Ramos (cell line): ENCODE measurements around the gene KRT35.

Experiments used
- in situ Hi-C: fragments of 300-500 bp; cut with MboI; formaldehyde crosslinking; loops from one replicate; pipeline ENCODE4 v1.14.3; 2022; ENCODE audit warnings: low sequenced_read_pairs; ENCODE audit not compliant: unreplicated experiment

KRT35 gene

DNA sequence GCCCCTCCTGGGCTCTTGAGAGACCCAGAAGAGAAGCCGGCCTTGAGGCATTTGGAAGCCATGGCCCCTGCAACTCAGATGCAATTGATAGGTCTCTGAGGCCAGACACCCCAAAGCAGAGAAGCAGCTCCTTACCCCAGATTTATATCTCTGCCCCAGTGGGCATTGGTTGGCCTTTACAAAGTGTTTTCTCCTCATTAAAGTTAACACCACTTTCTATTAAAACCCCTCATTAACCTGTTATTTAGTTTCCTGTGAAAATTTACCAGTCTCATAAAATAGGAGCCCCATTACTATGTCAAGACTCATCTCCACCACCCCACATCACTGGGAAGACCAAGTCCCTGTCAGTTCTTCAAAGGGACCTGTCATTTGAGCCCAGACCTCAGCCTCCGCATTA is at the start of gene KRT35:
Gene KRT35, minus strand, starts transcription at position 116 of the 400 bp plus-strand sequence. Its CDS starts 54 bp downstream, at position 62.
- in situ Hi-C loops = no loop called here

DNA sequence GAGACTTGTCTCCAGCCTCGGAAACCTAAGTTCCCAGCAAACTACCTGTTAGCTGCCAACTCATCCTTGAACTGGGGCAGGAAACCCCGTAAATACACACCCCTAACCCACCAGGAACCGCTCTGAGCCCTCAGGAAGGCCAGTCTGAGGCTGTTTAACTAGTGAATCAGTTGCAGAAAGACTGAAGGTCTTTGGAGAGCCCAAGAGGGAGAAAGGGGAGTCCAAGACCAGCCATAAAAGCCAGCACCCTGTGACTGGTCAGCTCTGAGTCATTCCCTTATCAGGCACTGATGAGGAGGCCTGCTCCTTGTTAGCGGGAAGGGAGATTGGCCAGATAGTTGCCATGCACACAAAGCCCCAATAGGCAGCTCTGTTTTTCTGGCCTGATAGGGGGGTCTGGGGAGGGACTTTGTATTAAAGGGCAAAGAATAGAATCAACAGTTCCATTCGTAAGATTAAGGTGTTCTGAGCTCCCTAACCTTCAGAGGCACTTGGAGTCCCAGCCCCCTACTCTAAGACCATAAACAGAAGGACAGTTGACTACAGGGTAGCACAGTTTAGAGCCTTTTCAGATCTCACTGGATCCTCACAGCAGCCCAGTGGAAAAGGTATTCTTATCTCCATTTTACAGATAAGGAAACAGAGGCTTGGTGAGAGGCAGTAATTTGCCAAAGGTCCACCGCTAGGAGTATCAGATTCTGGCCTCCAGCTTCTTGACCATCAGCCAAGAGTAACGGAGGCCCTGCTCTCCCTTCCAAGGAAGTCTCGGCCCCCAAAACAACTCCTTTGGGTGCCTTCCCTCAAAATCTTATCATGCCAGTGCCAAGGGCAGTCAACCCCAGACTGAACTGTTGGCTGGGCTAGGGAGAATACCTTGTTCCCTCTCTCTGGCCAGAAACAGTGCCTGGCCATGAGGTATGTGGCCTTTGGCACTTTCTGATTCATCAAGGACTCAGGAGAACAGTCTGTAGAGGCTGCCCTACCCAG is 49.4 kb upstream of the KRT35 start:
- in situ Hi-C loops = no loop called here

DNA sequence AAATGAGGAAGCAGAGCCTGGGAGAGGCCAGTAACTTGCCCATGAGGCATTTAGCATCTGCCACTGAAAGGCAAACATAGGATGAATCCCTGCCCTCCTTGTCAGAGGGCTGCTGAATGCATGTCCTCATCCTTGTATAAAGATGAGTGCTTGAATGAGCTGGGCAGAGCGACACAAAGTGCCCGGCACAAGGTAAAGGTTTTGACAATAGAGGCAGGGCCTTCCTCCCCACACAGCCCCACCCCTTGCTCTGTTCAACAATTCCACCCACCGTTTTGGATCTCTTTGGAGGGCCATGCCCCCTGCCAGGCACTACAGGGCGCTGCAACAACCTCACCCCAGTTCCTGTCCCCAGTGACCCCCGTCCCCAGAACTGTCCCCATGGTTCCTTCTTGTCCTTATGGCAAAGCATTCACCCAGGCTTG is 48.6 kb upstream of the KRT35 start:
- in situ Hi-C loops = no loop called here

DNA sequence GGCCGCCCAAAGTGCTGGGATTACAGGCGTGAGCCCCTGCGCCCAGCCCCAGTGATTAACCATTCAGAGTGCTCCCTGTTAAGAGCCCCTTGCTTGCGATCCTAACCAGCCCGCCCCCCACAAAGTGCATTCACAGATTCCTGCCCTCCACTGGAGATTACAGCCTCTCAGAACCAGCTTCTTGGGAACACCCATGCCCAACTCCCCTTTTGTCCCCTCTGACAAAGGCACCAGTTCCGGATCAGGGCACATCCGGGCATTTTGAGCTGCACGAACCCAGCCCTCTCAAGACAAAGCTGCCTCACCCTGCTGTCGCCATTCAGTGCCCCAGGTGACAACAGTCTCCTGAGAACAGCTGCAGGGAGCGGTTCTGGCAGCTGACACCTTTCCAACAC is 48.0 kb upstream of the KRT35 start:
- in situ Hi-C loops = no loop called here

DNA sequence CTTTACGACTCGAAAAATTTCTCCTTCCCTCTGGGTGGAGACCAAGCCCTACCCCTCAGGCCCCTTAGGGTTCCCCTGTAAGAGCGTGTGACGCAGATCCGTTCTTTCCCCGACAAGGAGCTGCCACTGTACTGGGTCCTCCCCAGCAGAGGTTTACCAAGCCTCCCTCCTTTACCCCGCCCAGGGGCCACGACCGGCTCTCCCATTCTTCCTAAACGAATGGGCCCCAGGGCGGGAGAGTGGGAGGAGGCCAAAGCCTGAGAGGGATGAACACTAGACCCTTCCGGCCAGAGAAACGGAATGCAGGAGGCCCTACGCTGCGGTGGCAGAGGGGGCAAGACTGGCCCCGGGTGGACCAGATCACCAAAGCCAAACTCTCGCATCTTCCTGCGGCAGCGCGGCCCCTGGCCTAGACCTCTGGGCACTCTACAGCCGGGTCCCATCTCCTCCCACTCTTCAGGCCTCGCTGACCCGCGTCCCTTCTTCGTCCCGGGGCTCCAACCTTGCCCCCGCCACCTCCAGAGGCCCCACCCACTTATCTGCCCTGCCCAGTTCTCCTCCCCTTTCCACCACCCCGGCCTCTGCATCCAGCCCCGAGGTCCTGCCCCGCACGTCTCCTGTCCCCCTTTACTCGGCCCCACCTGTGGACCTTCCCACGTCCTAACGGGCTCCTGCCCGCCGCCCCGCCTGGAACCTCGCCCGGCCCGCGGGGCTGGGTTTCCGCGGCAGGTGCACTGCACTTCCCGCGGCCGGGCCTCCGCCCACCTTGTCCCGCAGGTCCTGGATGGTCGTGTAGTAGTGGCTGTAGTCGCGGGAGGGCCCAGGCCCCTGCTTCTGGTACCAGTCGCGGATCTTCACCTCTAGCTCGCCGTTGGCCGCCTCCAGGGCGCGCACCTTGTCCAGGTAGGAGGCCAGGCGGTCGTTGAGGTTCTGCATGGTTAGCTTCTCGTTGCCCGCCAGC is 46.4 kb upstream of the KRT35 start:
- in situ Hi-C loops = no loop called here

DNA sequence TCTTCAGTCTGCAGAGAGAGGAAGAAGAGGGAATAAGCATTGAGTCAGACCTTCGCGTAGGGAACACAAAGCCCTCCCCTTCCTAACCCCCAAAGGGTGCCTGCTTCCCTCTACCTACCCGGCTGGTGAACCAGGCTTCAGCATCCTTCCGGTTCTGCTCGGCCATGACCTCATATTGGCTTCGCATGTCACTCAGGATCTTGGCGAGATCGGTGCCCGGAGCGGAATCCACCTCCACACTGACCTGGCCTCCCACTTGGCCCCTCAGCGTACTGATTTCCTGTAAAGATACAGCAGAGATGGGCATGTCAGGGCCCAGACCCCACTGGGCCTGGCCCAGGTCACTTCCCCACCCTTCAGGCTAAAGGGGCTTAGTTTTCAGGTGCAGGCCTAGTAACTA is 43.3 kb upstream of the KRT35 start:
- in situ Hi-C loops = no loop called here

DNA sequence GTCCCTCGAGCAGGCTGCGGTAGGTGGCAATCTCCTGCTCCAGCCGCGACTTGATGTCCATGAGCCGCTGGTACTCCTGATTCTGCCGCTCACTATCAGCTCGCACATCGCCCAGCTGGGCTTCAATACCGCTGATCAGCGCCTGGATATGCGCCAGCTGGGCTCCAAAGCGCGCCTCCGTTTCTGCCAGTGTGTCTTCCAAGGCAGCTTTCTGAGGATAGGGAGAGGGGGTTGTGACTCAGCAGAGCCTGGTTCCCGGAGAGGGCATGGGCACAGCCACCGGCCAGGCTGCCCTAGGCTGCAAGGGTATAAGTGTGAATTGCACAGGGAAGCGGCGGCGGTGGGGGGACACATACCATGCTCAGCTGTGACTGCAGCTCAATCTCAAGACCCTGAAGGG is 42.8 kb upstream of the KRT35 start:
- in situ Hi-C loops = no loop called here

DNA sequence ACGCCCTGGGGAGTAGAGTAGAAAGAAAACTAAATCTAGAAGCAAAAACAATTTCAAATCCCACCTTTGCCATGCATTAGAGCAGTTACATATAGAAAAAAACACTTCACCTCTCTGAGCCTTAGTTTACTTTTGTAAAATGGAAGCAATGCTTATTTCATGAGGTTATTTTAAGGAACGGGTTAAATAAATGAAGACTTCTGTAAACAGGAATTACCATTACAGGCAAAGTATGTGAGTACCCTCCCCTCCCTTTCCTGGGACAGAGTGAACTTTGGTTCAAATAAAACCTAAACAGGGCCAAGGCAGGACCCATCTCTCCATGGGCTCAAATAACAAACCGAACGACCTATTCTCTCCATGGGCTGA is 42.3 kb upstream of the KRT35 start:
- in situ Hi-C loops = no loop called here

DNA sequence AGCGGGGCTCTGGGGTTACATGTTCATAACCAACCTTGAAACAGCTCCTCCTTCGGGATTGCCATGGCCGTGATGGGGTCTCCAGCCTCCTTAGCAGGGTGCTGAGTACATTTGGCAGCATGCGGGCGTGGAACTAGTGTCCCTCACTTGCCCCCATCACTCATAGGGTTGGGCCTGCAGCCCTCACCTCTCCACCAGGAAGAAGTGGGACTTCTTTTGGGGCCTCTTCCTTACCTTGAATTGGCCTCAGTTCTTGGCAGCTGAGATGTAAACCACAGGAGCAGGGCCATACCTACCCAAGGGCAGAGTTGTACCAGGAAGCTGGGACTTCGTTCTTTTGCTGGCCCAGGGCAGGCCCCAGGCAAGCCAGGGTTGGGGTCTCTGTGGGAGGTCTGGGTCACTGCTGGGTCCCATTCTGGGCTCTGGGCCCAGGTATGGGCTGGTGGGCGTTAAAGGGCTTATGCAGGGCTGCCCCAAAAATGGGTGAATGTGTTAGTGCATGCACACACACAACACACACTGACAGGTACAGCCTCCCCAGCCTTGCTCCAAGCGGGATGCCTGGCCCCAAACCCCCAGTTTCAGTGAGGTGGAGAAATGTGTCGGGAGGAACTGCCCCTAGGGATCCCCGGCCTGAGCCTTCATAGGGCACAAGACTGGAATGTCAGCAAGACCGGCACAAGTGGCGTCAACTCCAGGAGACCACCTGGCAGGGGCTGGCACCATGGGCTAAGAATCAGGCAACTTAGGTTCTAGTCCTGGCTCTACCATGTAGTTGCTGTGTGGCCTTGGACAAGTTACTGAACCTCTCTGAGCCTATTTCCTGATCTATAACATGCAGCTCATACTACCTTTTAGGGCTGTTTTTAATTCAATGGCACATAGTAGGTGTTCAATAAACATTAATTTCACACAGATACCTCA is 41.6 kb upstream of the KRT35 start:
- in situ Hi-C loops = no loop called here

DNA sequence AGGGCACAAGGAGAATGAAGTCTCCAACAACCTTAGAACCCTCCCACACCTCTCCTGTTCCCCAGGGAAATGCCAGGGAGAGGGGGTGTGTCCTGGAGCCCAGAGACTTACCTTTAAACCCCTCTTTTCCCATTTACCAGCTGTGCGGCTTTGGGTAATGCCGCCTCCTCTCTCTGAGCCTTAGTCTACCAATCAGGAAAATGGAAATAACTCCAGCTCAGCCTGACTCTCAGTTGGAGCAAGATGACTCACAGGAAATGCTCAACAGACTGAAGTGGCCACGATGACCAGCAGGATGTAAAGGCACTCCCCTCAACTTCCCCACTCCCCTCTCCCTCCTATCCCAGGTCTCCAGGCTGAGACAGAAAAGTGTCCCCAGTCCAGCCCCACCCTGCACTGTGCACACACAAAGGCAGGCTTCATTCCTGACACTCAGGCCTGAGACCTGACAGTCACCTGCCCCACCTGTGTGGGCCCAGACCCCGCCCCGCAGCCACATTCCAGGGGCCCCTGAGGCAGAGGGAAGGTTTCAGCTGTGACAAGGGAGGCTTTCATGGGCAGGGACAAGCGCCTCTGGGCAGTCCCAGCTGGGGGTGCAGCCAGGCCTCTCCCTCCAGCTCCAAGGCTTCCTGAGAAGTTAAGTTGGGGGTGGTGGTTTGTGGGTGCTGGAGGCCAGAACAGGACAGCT is 40.8 kb upstream of the KRT35 start:
- in situ Hi-C loops = no loop called here

DNA sequence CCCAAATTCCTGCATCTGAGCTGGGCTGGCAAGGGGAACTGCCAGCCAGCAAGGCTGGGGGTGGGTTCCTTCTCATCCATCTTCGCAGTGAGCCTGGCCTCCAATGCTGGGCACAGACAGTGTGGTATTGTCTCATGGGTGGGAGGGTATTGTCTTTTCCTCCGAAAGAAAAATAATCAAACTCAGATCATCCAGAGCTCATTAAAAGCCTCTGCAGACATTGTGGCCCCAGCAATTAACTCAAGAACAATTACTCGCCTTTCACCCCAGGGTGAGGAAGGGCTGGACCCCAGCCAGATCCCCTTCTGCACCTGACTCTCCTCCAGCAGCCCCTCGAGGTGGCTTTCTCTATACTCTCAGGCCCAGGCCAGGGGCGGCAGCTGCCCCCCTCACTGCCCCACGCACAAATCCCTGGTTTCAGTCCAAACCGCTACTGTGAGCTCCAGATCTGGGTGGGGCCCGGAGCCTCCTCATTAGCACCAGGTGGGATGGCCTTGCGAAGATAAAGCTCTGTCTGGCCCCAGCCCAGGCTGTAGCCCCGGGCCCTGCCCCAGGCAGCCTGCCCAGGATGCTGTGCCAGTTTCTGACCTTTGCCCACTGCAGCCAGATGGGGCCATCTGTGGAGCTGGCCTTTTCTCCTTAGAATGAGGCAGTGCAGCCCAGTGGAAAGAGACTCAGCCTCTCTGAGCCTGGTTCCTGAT is 40.0 kb upstream of the KRT35 start:
- in situ Hi-C loops = no loop called here

DNA sequence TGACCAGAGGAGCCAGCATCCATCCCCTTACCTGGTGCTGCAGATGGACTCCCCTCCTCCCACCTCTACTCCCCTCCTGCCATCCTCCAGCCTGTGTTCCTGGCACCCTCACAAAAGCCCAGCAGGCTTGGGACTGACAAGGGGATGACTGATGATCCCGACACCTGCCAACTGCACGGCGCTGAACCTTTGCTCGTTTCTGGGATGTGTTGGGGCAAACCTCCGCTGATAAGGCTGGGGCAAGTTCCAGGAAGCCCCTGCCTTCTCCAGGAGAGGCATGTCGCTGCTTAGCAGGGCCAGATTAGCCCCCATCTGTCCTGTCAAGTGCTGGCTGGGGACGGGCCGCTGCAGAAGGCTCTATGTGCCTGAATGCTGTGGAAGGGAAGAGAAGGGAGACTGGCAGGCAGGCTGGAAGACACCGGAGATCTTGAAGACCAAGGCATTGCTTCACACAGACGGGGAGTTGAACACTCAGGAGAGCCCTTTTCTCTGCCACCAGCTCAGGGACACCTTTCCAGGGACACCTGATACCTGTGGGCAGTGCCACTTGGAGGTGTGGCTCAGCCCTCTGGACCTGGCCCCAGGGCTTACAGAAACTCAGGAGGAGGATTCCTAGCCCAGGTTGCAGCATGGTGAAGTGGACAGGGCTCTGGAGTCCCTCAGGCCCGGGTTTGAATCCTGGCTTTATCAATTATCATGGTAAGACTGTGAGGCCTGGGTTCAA is 38.7 kb upstream of the KRT35 start:
- in situ Hi-C loops = no loop called here

DNA sequence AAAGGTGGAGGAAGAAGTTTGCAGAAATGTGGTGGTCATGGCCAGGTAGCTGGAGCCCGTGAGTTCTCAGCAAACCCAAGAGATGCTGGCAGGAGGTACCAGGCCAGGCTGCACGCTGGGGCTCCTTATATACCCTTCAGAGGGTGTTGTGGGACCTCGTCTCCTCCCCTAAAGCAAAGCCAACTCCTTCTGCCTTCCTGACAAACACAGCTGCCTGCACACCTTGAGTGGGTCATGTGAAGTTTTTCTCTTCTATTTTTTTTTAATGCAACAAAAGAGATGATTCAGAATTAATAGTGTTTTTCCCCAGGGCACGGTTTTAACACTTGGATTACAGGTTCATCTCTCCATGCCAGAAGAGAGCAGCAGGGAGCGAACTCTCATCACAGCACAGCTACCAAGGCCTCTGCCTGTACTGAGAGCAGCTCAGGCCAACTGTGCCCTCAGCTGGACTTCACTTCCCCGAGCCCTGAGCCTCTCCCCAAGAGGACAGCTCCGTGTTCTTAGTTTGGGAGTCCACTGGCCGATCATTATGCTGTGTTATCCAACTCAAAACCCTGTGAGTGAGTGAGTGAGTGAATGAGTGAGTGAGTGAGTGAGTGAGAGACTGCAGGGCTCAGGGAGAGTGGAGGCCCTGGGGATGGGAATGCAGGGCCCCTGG is 38.0 kb upstream of the KRT35 start, which contains the start of gene KRT15:
Gene KRT15, minus strand, starts transcription at position 102 of the 661 bp plus-strand sequence. Its CDS starts 63 bp downstream, at position 39.
- in situ Hi-C loops = no loop called here

DNA sequence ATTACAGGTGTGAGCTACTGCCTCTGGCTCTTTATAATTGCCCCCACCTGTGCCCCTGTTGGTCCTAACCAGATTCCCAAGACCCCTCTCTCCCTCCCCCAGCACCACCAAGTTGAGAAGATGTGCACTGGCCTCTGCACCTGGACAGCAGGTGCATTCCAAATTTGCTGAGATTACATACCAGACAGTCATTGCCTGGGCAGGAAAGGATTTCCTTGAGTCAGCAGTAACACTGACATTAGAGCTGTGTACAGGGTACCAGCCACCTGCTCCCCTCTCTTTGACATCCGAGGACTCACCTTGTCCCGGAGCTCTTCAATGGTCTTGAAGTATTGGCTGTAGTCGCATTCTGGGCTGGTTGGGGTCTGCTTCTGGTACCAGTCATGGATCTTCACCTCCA is 37.1 kb upstream of the KRT35 start:
- in situ Hi-C loops = no loop called here

DNA sequence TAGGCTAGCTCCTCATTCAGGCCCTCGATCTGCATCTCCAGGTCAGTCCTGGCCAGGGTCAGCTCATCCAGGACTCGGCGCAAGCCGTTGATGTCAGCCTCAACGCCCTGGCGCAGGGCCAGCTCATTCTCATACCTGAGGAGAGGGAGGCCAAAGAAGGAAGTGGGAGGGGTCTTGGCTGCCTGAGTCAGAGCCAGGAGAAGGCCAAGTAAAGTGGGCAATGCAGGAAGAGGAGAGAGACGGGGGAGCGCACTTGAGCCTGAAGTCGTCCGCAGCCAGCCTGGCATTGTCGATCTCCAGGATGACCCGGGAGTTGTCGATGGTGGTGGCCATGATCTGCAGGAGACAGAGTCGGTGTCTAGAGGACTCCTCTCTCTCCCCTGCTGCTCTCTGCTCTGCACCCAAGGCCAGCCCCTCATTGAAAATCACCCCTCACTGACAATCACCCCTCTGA is 35.9 kb upstream of the KRT35 start:
- in situ Hi-C loops = no loop called here

DNA sequence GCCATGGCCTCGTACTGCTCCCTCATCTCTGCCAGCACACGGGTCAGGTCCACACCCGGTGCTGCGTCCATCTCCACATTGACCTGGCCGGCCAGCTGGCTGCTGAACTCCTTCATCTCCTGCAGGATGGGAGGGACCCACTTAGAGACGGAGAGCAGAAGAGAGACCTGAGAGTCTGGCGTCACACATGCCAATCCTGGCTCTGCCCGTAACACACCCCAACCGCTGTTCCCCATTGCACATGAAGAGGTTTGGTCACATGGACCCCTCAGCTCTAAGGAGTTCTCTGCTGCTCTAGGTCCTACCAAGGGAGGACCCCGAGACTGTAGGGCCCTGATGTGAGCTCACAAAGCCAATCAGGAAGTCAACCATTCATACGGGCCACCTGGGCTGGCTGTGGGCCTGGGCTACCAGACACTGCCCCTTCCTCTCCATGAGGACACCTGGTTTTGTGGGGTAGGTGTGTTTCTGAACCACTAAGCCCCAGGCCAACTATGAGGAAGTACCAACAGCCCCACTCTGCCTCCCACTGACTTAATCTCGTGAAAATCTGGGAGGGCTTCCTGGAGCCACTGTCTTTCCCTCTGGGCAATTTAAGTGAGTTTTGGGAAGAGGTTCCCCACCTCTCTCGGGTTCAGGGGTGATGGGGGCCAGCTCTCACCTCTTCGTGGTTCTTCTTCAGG is 35.3 kb upstream of the KRT35 start:
- in situ Hi-C loops = no loop called here

DNA sequence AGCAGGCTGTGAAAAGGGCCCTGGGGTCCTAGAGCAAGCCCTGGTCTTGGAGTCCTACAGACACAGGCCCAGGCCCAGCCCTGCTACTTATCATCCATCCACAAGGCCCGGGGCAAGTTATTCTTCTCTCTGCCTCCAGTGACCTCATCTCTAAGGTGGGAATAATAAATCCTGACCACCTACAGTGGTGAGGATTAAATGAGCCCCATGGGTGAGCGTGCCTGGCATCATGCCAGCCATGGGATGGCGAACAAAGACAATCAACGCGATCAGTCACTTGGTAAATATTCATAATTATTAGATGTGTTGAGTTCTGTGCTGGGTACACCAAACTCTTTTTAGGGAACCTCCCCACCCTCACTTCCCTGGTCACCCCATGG is 32.2 kb upstream of the KRT35 start:
- in situ Hi-C loops = no loop called here
